ENCODE data around the gene MFSD11.
"Not testable (repeated sequence)": the region's sequence is repeated elsewhere in the genome, so short reads cannot be mapped to it uniquely, and the experiment has no call there.

Gene MFSD11

GRCh38 chr17:76709077-76709950 lies 28.6 kb upstream of the MFSD11 start:
- DNase-seq (ENCODE audit: low read depth), result no peak

- DNase-seq (ENCODE audit: low read depth), result not testable (repeated sequence)
Observed at GRCh38 chr17:76709951-76710862, 27.7 kb upstream of the MFSD11 start.

GRCh38 chr17:76710863-76711611 lies 26.9 kb upstream of the MFSD11 start, which contains the start of gene MXRA7:
Gene MXRA7 (minus strand): TSS chr17:76710965. CDS start chr17:76710946, 19 bp downstream.
- DNase-seq (ENCODE audit: low read depth), result peak; percentile 42

GRCh38 chr17:76712321-76712720 lies 25.6 kb upstream of the MFSD11 start:
- not testable (repeated sequence) for DNase-seq (ENCODE audit: low read depth)

GRCh38 chr17:76713765-76714164 lies 24.2 kb upstream of the MFSD11 start:
- no peak for DNase-seq (ENCODE audit: low read depth)

DNA sequence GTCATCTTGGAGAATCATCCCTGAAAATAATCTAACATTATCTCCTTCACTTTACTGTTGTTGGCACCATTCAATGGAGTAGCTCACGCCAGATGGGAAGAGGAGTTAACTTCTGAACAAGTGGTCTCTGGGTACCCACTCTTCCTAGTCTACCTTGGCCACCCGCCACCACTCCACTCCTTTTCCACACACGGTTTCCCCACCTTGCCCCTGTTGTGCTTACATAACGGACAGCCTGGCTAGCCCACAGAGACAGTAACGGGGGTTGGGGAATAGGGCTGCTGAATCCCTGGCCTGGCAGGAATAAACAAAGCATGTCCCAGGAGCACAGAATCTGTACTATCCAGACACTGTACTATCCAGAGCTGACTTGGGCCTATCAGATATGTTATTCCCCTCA lies 23.6 kb upstream of the MFSD11 start:
- no peak for DNase-seq (ENCODE audit: low read depth)

DNA sequence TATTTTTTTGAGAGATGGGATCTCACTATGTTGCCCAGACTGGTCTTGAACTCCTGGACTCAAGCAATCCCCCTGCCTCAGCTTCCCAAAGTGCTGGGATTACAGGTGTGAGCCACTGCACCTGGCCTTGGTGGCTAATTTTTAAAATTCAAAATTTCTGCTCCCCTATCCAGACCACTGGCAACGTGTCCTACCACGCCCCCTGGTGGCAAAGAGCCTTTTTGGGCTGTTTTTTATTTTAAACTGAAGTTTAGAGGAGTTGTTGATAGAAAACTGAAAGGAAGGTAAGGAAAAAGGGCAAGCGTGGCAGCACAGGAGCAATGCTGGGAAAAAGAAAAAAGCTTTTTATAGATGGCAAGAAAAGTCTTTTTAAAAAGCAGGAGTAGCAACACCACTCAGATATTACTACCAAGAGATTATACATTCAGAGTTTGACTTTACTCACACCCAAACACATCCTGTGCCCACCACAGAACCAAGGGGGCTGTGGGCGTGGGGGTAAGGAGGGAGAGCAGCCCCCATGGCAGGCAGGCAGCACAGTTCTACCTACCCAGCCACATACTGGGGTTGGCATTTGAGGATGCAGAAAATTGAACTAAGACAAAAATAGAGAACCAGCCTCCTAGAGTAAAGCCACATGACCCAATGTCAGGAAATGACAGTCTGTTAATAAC lies 23.0 kb upstream of the MFSD11 start:
- DNase-seq (ENCODE audit: low read depth), result peak; percentile 68

DNA sequence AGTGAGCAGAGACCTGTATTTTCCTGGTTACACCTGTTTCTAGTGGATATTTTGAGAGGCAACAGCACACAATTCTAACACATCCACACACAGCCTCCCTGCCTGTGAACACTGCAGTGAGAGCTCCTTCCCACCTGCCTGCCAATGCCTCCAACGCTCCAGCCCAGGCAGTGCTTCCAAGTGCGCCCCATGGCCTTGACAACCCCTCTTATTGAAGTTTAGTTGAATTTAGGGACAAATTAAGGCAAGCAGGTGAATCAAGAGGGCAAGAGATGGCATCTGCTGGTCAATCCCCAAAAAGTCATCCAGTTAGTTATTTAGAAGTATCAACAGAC lies 22.5 kb upstream of the MFSD11 start:
- DNase-seq (ENCODE audit: low read depth), result no peak

GRCh38 chr17:76716146-76716838 lies 21.6 kb upstream of the MFSD11 start:
- DNase-seq (ENCODE audit: low read depth), result no peak

DNA sequence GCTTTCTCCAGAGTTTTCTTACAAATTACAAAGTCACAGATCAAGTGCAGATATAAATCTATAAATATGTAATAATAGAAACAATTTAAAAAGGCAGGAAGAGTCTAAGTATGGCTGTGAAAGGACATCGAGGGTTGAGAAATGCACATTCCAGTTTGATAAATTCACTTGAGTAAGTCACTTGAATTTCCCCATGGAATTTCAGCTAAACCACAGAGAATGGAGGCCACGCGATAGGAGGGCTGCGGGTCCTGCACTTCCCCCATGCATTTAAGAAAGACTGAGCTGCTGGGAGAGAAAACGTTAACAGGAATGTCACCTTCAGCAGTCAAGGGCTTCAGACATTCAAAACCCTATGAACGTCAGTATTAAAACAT lies 21.1 kb upstream of the MFSD11 start:
- DNase-seq (ENCODE audit: low read depth), result no peak

- DNase-seq (ENCODE audit: low read depth), result no peak
Observed at GRCh38 chr17:76718516-76718915, 19.4 kb upstream of the MFSD11 start.

DNA sequence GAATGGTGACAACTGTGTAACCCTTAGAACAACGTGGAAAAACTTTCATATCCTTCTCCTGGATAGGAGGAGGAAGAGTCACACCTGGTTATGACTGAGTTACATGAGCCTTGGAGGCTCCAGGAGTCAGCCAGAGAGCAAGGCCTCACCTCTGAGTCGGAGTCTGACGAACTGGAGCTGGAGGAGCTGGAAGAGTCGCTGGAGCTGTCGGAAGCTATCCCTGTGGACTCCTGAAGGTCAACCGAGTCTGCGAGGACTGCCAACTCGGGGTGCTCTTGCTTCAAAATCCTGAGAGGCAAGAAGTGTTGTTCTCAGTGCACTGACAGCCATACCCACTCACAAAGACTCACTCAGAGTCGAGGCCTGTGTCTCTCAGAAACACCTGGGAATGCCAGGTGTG lies 17.7 kb upstream of the MFSD11 start:
- DNase-seq (ENCODE audit: low read depth), result no peak

- DNase-seq (ENCODE audit: low read depth), result no peak
Observed at GRCh38 chr17:76720941-76721340, 17.0 kb upstream of the MFSD11 start.

GRCh38 chr17:76721463-76721862 lies 16.5 kb upstream of the MFSD11 start:
- DNase-seq (ENCODE audit: low read depth), result no peak

DNA sequence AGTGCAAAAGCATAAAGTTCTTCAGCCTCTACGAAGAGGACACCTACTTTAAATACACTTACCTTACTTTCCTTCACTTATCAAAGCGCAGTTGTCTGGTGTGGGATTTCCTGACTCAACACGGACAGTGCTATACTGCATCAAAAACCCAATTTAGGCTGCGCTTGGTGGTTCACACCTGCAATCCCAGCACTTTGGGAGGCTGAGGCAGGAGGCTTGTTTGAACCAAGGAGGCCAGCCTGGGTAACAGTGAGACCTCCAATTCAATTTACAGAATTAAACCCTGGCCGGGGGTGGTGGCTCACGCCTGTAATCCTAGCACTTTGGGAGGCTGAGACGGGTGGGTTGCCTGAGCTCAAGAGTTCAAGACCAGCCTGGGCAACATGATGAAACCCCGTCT lies 15.6 kb upstream of the MFSD11 start:
- DNase-seq (ENCODE audit: low read depth), result no peak

DNA sequence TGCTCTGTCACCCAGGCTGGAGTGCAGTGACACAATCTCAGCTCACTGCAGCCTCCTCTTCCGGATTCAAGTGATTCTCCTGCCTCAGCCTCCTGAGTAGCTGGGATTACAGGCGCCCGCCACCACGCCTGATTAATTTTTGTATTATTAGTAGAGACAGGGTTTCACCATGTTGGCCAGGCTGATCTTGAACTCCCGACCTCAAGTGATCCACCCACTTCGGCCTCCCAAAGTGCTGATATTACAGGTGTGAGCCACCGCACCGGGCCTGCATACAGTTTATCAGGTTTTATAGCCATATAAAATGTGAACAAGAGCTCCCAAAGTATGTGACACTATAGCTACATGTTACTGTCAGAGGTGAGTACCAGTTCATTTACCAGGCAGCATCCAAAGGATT lies 14.9 kb upstream of the MFSD11 start:
- not testable (repeated sequence) for DNase-seq (ENCODE audit: low read depth)

GRCh38 chr17:76723812-76724211 lies 14.1 kb upstream of the MFSD11 start:
- DNase-seq (ENCODE audit: low read depth), result no peak

- DNase-seq (ENCODE audit: low read depth), result peak; percentile 63
Observed at GRCh38 chr17:76725580-76726230, 12.2 kb upstream of the MFSD11 start.

- DNase-seq (ENCODE audit: low read depth), result no peak
Observed at GRCh38 chr17:76726231-76726775, 11.6 kb upstream of the MFSD11 start, which contains the start of gene JMJD6. Gene JMJD6 (minus strand): TSS chr17:76726606. CDS start chr17:76726475, 131 bp downstream.
